Sigmoid colon (tissue), 4 donors: ENCODE measurements around the gene ALX4.

Experiments used
- CTCF ChIP-seq, 4 experiments: fragments of 450-650 bp in 3 of 4; fragments of 200-600 bp in 1 of 4; IDR thresholded peaks; one replicate each; pipeline ENCODE4 v1.5.1; 2016 to 2019; ENCODE audit warnings: antibody characterized with exemption in 4 of 4, mild to moderate bottlenecking in 3 of 4, moderate library complexity in 2 of 4
- EP300 ChIP-seq, 4 donors: sonication (generic); formaldehyde crosslinking; IDR thresholded peaks; one replicate each; pipeline ENCODE4 v1.6.1; 2017; ENCODE audit warnings: antibody characterized with exemption in 4 of 4
- POLR2A ChIP-seq, 2 donors: fragments of 450-650 bp; IDR thresholded peaks; one replicate each; pipeline ENCODE4 v1.6.1; 2016; ENCODE audit warnings: antibody characterized with exemption in 2 of 2, mild to moderate bottlenecking in 2 of 2, moderate library complexity in 2 of 2
- POLR2AphosphoS5 ChIP-seq, 4 donors: sonication (generic); formaldehyde crosslinking; IDR thresholded peaks; one replicate each; pipeline ENCODE4 v1.6.1; 2017; ENCODE audit warnings: antibody characterized with exemption in 4 of 4

- TF ChIP-seq POLR2A (IDR thresholded peaks at IDR 0.05) (no peak), CTCF (IDR thresholded peaks at IDR 0.05) (no peak), EP300 (IDR thresholded peaks at IDR 0.05) (no peak), POLR2AphosphoS5 (IDR thresholded peaks at IDR 0.05) (no peak)
These were observed 15.8 kb upstream of the ALX4 start for GRCh38 chr11:44325698-44326097.
